Kidney (tissue), 14 donors: ENCODE data around the gene SLC9A8. TPM values are rescaled to one million over a fixed set of nuclear protein-coding genes. Genes with fewer than 3 reads are reported as not detected.
A peak's percentile ranks its signal among the peaks of the same experiment; 100 is the strongest.

ENCODE experiments used
- DNase-seq, 5 donors: peaks; one replicate each; pipeline ENCODE4 v3.0.0-alpha.2; 2013 to 2020
- FAIRE-seq: peaks from 2 replicates; lab custom pipeline; 2012; peaks lifted over from hg19 to GRCh38; lab: Jason Lieb, UNC
- H3K27ac ChIP-seq, 2 donors: one replicate each; pipeline ENCODE4 v1.7.0; 2013; ENCODE audit warnings: low read depth in 2 of 2, low read length in 2 of 2, inconsistent platforms in 1 of 2
- H3K27me3 ChIP-seq: one replicate; pipeline ENCODE4 v1.7.1; 2013; ENCODE audit warnings: low read length, inconsistent platforms; ENCODE audit not compliant: control insufficient read depth, insufficient read depth
- H3K36me3 ChIP-seq, 3 donors: one replicate each; pipeline versions ENCODE4 v1.7.0 to v1.7.1; 2013; ENCODE audit warnings: low read length in 3 of 3, control low read depth in 1 of 3, inconsistent platforms in 1 of 3; ENCODE audit not compliant: insufficient read depth in 3 of 3, control insufficient read depth in 2 of 3
- H3K4me1 ChIP-seq, 3 donors: one replicate each; pipeline versions ENCODE4 v1.7.0 to v1.7.1; 2013; ENCODE audit warnings: low read length in 3 of 3, inconsistent platforms in 1 of 3, low read depth in 1 of 3; ENCODE audit not compliant: control insufficient read depth in 2 of 3, insufficient read depth in 2 of 3
- H3K4me3 ChIP-seq, 3 donors: one replicate each; pipeline versions ENCODE4 v1.7.0 to v1.8.1; 2013; ENCODE audit warnings: low read length in 3 of 3, control low read depth in 1 of 3, inconsistent platforms in 1 of 3
- H3K9ac ChIP-seq, 3 donors: one replicate each; pipeline versions ENCODE4 v1.7.0 to v1.7.1; 2013; ENCODE audit warnings: low read length in 3 of 3, control low read depth in 1 of 3, inconsistent platforms in 1 of 3
- H3K9me3 ChIP-seq, 3 donors: one replicate each; pipeline versions ENCODE4 v1.7.0 to v1.7.1; 2013; ENCODE audit warnings: low read length in 3 of 3, control low read depth in 1 of 3, inconsistent platforms in 1 of 3; ENCODE audit not compliant: control insufficient read depth in 2 of 3, insufficient read depth in 1 of 3
- CTCF ChIP-seq: IDR thresholded peaks from 3 replicates; pipeline ENCODE4 v1.5.1; 2012; ENCODE audit warnings: mild to moderate bottlenecking, moderate library complexity, borderline replicate concordance; ENCODE audit not compliant: insufficient read depth; ENCODE audit errors: extremely low read depth
- intact Hi-C: fragments of 100-400 bp; cut with DNase I; formaldehyde crosslinking; loops from one replicate; pipeline ENCODE4 v1.11.1; 2022
- polyA plus RNA-seq: library from polyadenylated mRNA; stranded (reverse); fragments of 350-450 nt; fragmentation: Illumina TruSeq; extraction: RNeasy Lipid Tissue Mini Kit (QIAGEN cat#74804); gene quantifications from one replicate; pipeline ENCODE4 v1.2.3, GENCODE V29; 2014; ENCODE audit warnings: low read depth, low replicate concordance; ENCODE audit not compliant: insufficient read depth
- total RNA-seq: library from RNA; stranded (reverse); fragmentation: NEBNext Ultra II Directional; extraction: Animal tissue kit (Norgen Biotek cat#: 25700); gene quantifications from one replicate; pipeline ENCODE4 v1.2.1, GENCODE V29; 2021
- donor health status: control.
- donor health status: control.
- donor health status: control.
- donor health status: control.
- donor health status: control.
- donor health status: DM: yes; HTN: yes; CAD: no.
- donor health status: Normal renal cell carcinoma (clear cell type).

Gene SLC9A8
- total and polyA plus RNA-seq, 2 donors from 2014 or later, result 4.5 to 22.4 TPM

GRCh38 chr20:49852522-49853080, 40.0 kb downstream of the SLC9A8 start:
- Histone ChIP-seq H3K4me1 (peaks cover 0 to 4% (median 0%) of the 10 kb centered on the region in 3 donors), H3K4me3 (no peak overlapping the region), H3K27me3 (no peaks in the 10 kb centered on the region), H3K36me3 (peaks cover 0 to 20% (median 12%) of the 10 kb centered on the region in 3 donors), H3K9ac (no peak overlapping the region), H3K9me3 (no peaks in the 10 kb centered on the region), H3K27ac (no peak overlapping the region)
- FAIRE-seq, result no peak
- TF ChIP-seq CTCF, result no peak
- peak in 1 of 5 donors; percentile 54 for DNase-seq
- intact Hi-C loops, result no loop called here

GRCh38 chr20:49853640-49854039, 41.0 kb downstream of the SLC9A8 start:
- intact Hi-C loops, result no loop called here
- H3K27ac ChIP-seq, result no peak overlapping the region
- no peak overlapping the region for H3K9ac ChIP-seq
- H3K4me3 ChIP-seq, result no peak overlapping the region
- peaks cover 0 to 4% (median 0%) of the 10 kb centered on the region in 3 donors for H3K4me1 ChIP-seq
- H3K36me3 ChIP-seq, result peaks cover 0 to 15% (median 8%) of the 10 kb centered on the region in 3 donors
- no peaks in the 10 kb centered on the region for H3K27me3 ChIP-seq
- TF ChIP-seq CTCF, result no peak
- peak in 4 of 5 donors; percentile 69 to 88 (median 81) for DNase-seq
- no peak for FAIRE-seq
- no peaks in the 10 kb centered on the region for H3K9me3 ChIP-seq

- no peaks in the 10 kb centered on the region for H3K9me3 ChIP-seq
- no peaks in the 10 kb centered on the region for H3K27me3 ChIP-seq
- FAIRE-seq (no peak), DNase-seq (peak in 1 of 5 donors; percentile 12)
- peaks cover 0 to 8% (median 8%) of the 10 kb centered on the region in 3 donors for H3K36me3 ChIP-seq
- intact Hi-C loops, result no loop called here
- TF ChIP-seq CTCF, result no peak
- peaks cover 0 to 4% (median 0%) of the 10 kb centered on the region in 3 donors for H3K4me1 ChIP-seq
- H3K27ac ChIP-seq, result no peak overlapping the region
- no peak overlapping the region for H3K4me3 ChIP-seq
- H3K9ac ChIP-seq, result no peak overlapping the region
Observed at GRCh38 chr20:49854190-49854875, 41.7 kb downstream of the SLC9A8 start.
